RPMI7951 (cell line): Measurements from ENCODE around the gene APPBP2. TPM values are rescaled to one million over a fixed set of nuclear protein-coding genes. Genes with fewer than 3 reads are reported as not detected.
"Not testable (repeated sequence)": the region's sequence is repeated elsewhere in the genome, so short reads cannot be mapped to it uniquely, and the experiment has no call there.

ENCODE experiments used
- DNase-seq: peaks from one replicate; pipeline ENCODE4 v3.0.0-alpha.2; 2012; ENCODE audit warnings: low read depth
- total RNA-seq: library from RNA; depleted of rRNA; stranded (reverse); fragments of >200 nt; shearing (Covaris generic); gene quantifications from 2 replicates; pipeline ENCODE4 v1.2.3, GENCODE V29; 2014

Gene APPBP2
- total RNA-seq, 1 experiment from 2014 or later = 20.3 TPM

- peak; percentile 83 for DNase-seq
Measured at GRCh38 chr17:60435244-60436167, 90.5 kb downstream of the APPBP2 start.

GRCh38 chr17:60433021-60433997, 92.7 kb downstream of the APPBP2 start:
- not testable (repeated sequence) for DNase-seq

- not testable (repeated sequence) for DNase-seq
Measured at GRCh38 chr17:60430561-60430960, 95.5 kb downstream of the APPBP2 start.

- DNase-seq = not testable (repeated sequence)
Measured at GRCh38 chr17:60428491-60428890, 97.6 kb downstream of the APPBP2 start.

GRCh38 chr17:60426596-60426995, 99.4 kb downstream of the APPBP2 start:
- DNase-seq = no peak

GRCh38 chr17:60425626-60426025, 100.4 kb downstream of the APPBP2 start:
- DNase-seq = no peak

GRCh38 chr17:60423865-60424264, 102.2 kb downstream of the APPBP2 start:
- no peak for DNase-seq

GRCh38 chr17:60422162-60422665, 103.8 kb downstream of the APPBP2 start, which contains the start of gene CHCT1:
CHCT1 (plus strand) TSS chr17:60422489; CDS start chr17:60422593, 104 bp downstream.
- no peak for DNase-seq

GRCh38 chr17:60421273-60422161, 104.5 kb downstream of the APPBP2 start:
- peak; percentile 54 for DNase-seq

- DNase-seq = not testable (repeated sequence)
Measured at GRCh38 chr17:60419875-60420274, 106.2 kb downstream of the APPBP2 start.

- not testable (repeated sequence) for DNase-seq
Measured at GRCh38 chr17:60419003-60419402, 107.0 kb downstream of the APPBP2 start.

- no peak for DNase-seq
Measured at GRCh38 chr17:60416368-60416925, 109.6 kb downstream of the APPBP2 start.

- DNase-seq = no peak
Measured at GRCh38 chr17:60415146-60415545, 110.9 kb downstream of the APPBP2 start.

GRCh38 chr17:60412701-60413100, 113.3 kb downstream of the APPBP2 start:
- DNase-seq = no peak

- DNase-seq = no peak
Measured at GRCh38 chr17:60410001-60410400, 116.0 kb downstream of the APPBP2 start.

GRCh38 chr17:60406887-60407286, 119.2 kb downstream of the APPBP2 start:
- DNase-seq = no peak

- no peak for DNase-seq
Measured at GRCh38 chr17:60403962-60404361, 122.1 kb downstream of the APPBP2 start.

GRCh38 chr17:60403523-60403810, 122.6 kb downstream of the APPBP2 start:
- no peak for DNase-seq

- no peak for DNase-seq
Measured at GRCh38 chr17:60401819-60402218, 124.2 kb downstream of the APPBP2 start.

GRCh38 chr17:60398227-60398959, 127.6 kb downstream of the APPBP2 start:
- no peak for DNase-seq
